PC-9 (cell line): ENCODE data around the gene UBE2G2.

Source experiments
- EZH2 ChIP-seq: fragments of 200-600 bp; sonication (generic); IDR thresholded peaks from 2 replicates; pipeline ENCODE4 v1.8.0; 2017; ENCODE audit warnings: antibody characterized with exemption, low read depth
- TF ChIP-seq, protein P1 (sequence below): fragments of 200-600 bp; sonication (generic); conservative IDR thresholded peaks from 2 replicates; pipeline ENCODE4 v1.6.1; 2017; ENCODE audit warnings: mixed run types, antibody characterized with exemption, mild to moderate bottlenecking, moderate library complexity

DNA sequence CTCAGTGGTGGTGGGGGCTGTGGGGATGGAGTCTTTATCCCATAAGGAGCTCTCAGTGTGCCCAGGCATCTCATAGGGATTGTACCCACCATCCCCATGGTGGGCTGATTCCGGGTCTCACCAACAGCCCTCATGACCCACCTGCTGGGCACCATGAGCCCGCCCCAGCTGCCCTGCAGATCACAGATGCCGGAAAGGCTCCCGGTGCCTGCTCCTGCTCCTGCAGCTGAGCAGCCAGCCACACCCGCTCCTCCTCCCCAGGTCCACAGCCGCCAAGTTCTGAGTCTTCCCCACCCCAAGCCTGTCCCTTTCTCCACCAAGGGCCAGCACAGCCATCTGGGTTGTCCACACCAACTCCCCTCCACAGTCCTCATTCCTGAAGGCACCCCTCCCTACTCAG is 74.8 kb downstream of the UBE2G2 start:
- TF ChIP-seq, protein P1, sequence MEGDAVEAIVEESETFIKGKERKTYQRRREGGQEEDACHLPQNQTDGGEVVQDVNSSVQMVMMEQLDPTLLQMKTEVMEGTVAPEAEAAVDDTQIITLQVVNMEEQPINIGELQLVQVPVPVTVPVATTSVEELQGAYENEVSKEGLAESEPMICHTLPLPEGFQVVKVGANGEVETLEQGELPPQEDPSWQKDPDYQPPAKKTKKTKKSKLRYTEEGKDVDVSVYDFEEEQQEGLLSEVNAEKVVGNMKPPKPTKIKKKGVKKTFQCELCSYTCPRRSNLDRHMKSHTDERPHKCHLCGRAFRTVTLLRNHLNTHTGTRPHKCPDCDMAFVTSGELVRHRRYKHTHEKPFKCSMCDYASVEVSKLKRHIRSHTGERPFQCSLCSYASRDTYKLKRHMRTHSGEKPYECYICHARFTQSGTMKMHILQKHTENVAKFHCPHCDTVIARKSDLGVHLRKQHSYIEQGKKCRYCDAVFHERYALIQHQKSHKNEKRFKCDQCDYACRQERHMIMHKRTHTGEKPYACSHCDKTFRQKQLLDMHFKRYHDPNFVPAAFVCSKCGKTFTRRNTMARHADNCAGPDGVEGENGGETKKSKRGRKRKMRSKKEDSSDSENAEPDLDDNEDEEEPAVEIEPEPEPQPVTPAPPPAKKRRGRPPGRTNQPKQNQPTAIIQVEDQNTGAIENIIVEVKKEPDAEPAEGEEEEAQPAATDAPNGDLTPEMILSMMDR, result no peak
- no peak for TF ChIP-seq EZH2
